Measurements from ENCODE around the gene PDE3B. TPM values are rescaled to one million over a fixed set of nuclear protein-coding genes. Genes with fewer than 3 reads are reported as not detected.

Gene PDE3B
- total and polyA plus RNA-seq, 9 of the 15 experiments (the other 6 are each of a cell fraction or from before 2014, with no cell fraction given): 2.3 to 22.5 (median 12.2) TPM

- H3K27me3 ChIP-seq (ENCODE audit: control insufficient read depth in 2 of 2, insufficient read depth in 2 of 2, low read length in 2 of 2): no peaks in the 10 kb centered on the region
- no peak overlapping the region for H3K27ac ChIP-seq (ENCODE audit: extremely low read depth, low read depth, low read length)
- FAIRE-seq (no peak), ATAC-seq (no peak), DNase-seq (ENCODE audit: extremely low read depth in 1 of 4, low spot score in 3 of 4) (no peak)
- no peaks in the 10 kb centered on the region for H3K36me3 ChIP-seq (ENCODE audit: control insufficient read depth, insufficient read depth, low read length)
- no peaks in the 10 kb centered on the region for H3K79me2 ChIP-seq (ENCODE audit: control insufficient read depth, insufficient read depth, low read length)
- in situ Hi-C loops (cut with MboI) (loop anchor here (10.0 kb wide), 1 partner anchor 612 kb away; no protein-coding TSS in a partner anchor), intact Hi-C loops (cut with micrococcal nuclease) (loop anchor here (1.0 to 5.0 kb wide), 4 partner anchors 117 to 370 kb away; partner anchors contain the start of gene PDE3B)
- ChIA-PET CTCF (ENCODE audit: low intra/inter-chr PET ratio) (interaction anchor here (1.2 to 4.0 kb wide), 4 partner anchors 117 to 302 kb away, joined by 3 to 49 read pairs (median 14); no protein-coding TSS in a partner anchor), POLR2A (interaction anchor here (0.6 to 2.5 kb wide), 9 partner anchors 12 to 451 kb away, joined by 3 to 11 read pairs (median 4); partner anchors contain the start of genes CYP2R1 and PSMA1)
- BruUV-seq (replicated peaks): no TSS peak
- no peak for TF ChIP-seq ILF3 (IDR thresholded peaks at IDR 0.05; ENCODE audit: borderline replicate concordance)
- no peak for TF ChIP-seq HOXB6 (CRISPR knock-in tag; IDR thresholded peaks at IDR 0.05; ENCODE audit: borderline replicate concordance)
- no peak for TF ChIP-seq NFE2 (IDR thresholded peaks at IDR 0.05; ENCODE audit: low read depth)
- TF ChIP-seq JUND (IDR thresholded peaks at IDR 0.05; ENCODE audit: borderline replicate concordance, low read depth, low read length): no peak
- no peak for TF ChIP-seq JUND (tag; IDR thresholded peaks at IDR 0.05; ENCODE audit: borderline replicate concordance, low read depth, low read length)
- H3K4me2 ChIP-seq (ENCODE audit: insufficient read depth, low read length): no peak overlapping the region
- H3K9me1 ChIP-seq (ENCODE audit: control insufficient read depth, insufficient read depth, low read length): no peaks in the 10 kb centered on the region
- no peaks in the 10 kb centered on the region for H3K9me3 ChIP-seq (replicated peaks; ENCODE audit: control insufficient read depth, insufficient read depth, low read depth, low read length)
- WGBS (ENCODE audit: insufficient coverage, low coverage, missing lambda C conversion rate): 92% methylated on average over 6 of the region's 6 CpGs
- H3K4me3 ChIP-seq: no peak overlapping the region
- peaks cover 0 to 12% of the 10 kb centered on the region in 2 experiments; a peak in 3 of 5 replicates for H3K4me1 ChIP-seq (replicated peaks in 1 of 2; ENCODE audit: control insufficient read depth in 2 of 2, insufficient read depth in 2 of 2, low read length in 2 of 2)
- no peak overlapping the region for H3K9ac ChIP-seq (ENCODE audit: insufficient read depth in 1 of 2, low read depth in 2 of 2, low read length in 2 of 2)
- H4K20me1 ChIP-seq (replicated peaks; ENCODE audit: control insufficient read depth, insufficient read depth, low read length): no peaks in the 10 kb centered on the region
- peak overlapping the region; percentile 81; the same call in 1 of the 2 replicates for H2AFZ ChIP-seq (ENCODE audit: low read depth, low read length)
Measured at GRCh38 chr11:14906993-14907392, 263.4 kb downstream of the PDE3B start.

Data from K562 (cell line).